ENCODE results near the gene CPM. TPM values are rescaled to one million over a fixed set of nuclear protein-coding genes. Genes with fewer than 3 reads are reported as not detected.
"Not testable (repeated sequence)": the region's sequence is repeated elsewhere in the genome, so short reads cannot be mapped to it uniquely, and the experiment has no call there.

Gene CPM
- polyA plus RNA-seq, 1 donor = 27.3 TPM

GRCh38 chr12:68854078-68854468 is 78.9 kb downstream of the CPM start:
- DNase-seq = no peak

GRCh38 chr12:68853396-68854077 is 79.4 kb downstream of the CPM start:
- no peak for DNase-seq

GRCh38 chr12:68851592-68852306 is 81.2 kb downstream of the CPM start:
- no peak for DNase-seq

GRCh38 chr12:68850390-68850789 is 82.6 kb downstream of the CPM start:
- no peak for DNase-seq

GRCh38 chr12:68846811-68847210 is 86.2 kb downstream of the CPM start:
- no peak for DNase-seq

GRCh38 chr12:68844788-68845695 is 87.9 kb downstream of the CPM start:
- no peak for DNase-seq

- DNase-seq = no peak
Measured at GRCh38 chr12:68844318-68844745, 88.6 kb downstream of the CPM start.

GRCh38 chr12:68842784-68843567 is 90.0 kb downstream of the CPM start:
- no peak for DNase-seq

GRCh38 chr12:68842123-68842522 is 90.8 kb downstream of the CPM start:
- DNase-seq = no peak

- DNase-seq = no peak
Measured at GRCh38 chr12:68841717-68842116, 91.3 kb downstream of the CPM start.

GRCh38 chr12:68841175-68841574 is 91.8 kb downstream of the CPM start:
- not testable (repeated sequence) for DNase-seq

- no peak for DNase-seq
Measured at GRCh38 chr12:68839183-68840147, 93.5 kb downstream of the CPM start.

- no peak for DNase-seq
Measured at GRCh38 chr12:68838046-68838886, 94.7 kb downstream of the CPM start.

- no peak for DNase-seq
Measured at GRCh38 chr12:68837215-68837614, 95.8 kb downstream of the CPM start.

- DNase-seq = no peak
Measured at GRCh38 chr12:68835333-68835908, 97.5 kb downstream of the CPM start.

- no peak for DNase-seq
Measured at GRCh38 chr12:68833508-68833907, 99.5 kb downstream of the CPM start.

- DNase-seq = no peak
Measured at GRCh38 chr12:68832504-68832867, 100.5 kb downstream of the CPM start.

GRCh38 chr12:68831751-68832503 is 101.0 kb downstream of the CPM start:
- no peak for DNase-seq

- no peak for DNase-seq
Measured at GRCh38 chr12:68831272-68831671, 101.7 kb downstream of the CPM start.

Data from left kidney (tissue), 2 donors.